GM12891 (cell line): ENCODE measurements around the gene FAM222A.

Source experiments
- POLR2A ChIP-seq: IDR thresholded peaks from 2 replicates; pipeline ENCODE4 v1.6.1; 2011; ENCODE audit warnings: low read depth, low read length, control low read depth
- POLR2AphosphoS5 ChIP-seq: IDR thresholded peaks from 2 replicates; pipeline ENCODE4 v1.6.1; 2011; ENCODE audit warnings: low read depth, low read length, control low read depth
- SPI1 ChIP-seq: IDR thresholded peaks from 2 replicates; pipeline ENCODE4 v1.6.1; 2011; ENCODE audit warnings: low read depth, low read length, control low read depth
- TAF1 ChIP-seq: IDR thresholded peaks from 2 replicates; pipeline ENCODE4 v1.6.1; 2011; ENCODE audit warnings: low read depth, low read length, control low read depth

DNA sequence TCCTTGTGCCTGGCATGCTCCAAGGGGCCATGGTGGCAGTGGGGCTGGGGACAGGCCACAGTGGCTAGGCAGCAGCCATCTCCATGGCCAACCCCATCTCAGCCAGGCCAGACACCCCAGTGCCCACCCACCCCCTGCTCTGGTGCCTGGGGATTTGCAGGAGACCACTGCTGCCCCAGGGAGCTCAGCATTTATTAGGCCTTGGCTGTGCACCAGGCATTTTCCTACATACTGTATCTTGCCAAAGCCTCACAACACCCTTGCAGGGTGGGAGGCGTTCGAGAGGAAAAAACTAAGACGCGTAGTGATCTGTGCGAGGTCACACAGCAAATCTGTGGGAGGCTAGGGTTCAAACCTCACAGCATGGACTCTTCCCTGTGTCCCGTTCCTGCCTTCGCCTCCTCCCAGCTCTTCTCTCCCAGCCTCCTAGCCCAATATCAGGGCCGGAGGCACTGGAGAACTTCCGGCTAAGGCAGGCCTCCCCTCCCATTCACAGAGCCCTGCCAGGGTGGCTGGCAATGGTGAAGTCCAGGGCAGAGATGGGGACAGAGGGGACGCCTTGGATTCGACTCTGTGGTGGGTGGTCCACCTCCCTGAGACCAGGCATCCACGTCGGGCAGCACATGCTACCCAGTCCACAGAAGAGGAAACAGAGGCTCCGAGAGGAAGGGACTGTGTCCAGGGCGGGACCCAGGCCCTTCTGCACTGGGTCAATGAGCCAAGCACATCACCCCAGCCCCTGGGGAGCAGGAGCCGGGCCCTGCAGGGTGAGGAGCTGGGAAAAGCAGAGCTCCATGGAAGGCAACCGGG, 57.4 kb downstream of the FAM222A start:
- TF ChIP-seq POLR2A (no peak), TAF1 (no peak), POLR2AphosphoS5 (no peak), SPI1 (no peak)
